Dedifferentiated amniotic fluid mesenchymal stem cell (primary cell): ENCODE measurements around the gene MYO10.
"Not testable (repeated sequence)": the region's sequence is repeated elsewhere in the genome, so short reads cannot be mapped to it uniquely, and the experiment has no call there.

Experiments
- DNase-seq: peaks from one replicate; pipeline ENCODE4 v3.0.0-alpha.2; 2016; ENCODE audit errors: extremely low spot score

The MYO10 gene

DNA sequence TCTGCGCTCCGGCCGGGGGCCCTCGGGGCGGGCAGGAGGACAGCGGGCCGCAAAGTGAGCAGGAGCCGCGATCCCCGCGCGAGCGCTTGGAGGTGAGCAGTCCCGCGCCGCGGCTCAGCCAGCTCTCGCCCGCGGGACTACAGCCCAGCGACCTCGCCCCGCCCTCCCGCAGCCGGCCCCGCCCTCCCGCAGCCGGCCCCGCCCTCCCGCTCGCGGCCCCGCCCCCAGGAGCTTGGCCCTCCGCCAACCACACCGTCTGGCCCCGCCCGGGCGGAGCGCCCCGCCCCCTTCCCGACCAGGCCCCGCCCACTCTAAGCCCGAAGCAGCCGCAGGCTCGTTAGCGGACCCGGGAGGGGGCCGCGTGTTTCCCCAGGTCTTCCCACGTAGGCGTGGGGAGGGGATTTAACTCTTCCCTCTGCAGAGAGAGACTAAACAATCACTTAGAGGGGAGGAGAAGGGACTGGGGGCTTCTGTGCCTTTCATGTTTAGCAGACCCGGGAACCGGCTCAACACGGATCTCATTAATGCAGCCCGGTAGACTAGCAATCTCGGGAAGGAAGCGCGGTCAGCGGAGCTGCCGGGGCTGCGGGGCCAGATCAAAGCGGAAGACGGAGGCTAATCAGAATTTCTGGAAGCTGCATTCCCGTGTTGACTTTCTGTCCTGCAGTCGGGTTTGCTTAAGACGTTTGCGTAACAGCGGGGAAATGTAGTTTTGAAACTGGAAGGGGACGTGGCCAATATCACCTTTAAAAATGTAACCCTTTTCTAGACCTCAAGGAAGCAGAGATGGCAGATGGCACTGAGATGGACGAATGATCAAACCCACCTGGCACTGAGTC is at the start of gene MYO10:
Gene MYO10 (minus strand): TSS at position 139 of the 839 bp plus-strand sequence. CDS start 480 bp downstream, outside the sequence.
- DNase-seq, result peak; percentile 56

DNA sequence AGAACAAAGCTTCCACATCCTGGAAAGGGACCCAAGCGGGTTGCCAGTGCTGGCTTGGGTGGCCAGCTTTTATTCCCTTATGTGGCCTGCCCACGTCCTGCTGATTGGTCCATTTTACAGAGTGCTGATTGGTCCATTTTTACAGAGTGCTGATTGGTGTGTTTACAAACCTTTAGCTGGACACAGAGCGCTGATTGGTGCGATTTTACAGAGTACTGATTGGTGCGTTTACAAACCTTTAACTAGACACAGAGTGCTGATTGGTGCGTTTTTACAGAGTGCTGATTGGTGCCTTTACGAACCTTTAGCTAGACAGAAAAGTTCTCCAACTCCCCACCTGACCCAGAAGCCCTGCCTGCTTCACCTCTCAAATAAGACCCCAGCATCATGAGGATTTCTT is 49.2 kb upstream of the MYO10 start:
- not testable (repeated sequence) for DNase-seq

- no peak for DNase-seq
These were observed 47.9 kb upstream of the MYO10 start for GRCh38 chr5:16983972-16984371.

DNA sequence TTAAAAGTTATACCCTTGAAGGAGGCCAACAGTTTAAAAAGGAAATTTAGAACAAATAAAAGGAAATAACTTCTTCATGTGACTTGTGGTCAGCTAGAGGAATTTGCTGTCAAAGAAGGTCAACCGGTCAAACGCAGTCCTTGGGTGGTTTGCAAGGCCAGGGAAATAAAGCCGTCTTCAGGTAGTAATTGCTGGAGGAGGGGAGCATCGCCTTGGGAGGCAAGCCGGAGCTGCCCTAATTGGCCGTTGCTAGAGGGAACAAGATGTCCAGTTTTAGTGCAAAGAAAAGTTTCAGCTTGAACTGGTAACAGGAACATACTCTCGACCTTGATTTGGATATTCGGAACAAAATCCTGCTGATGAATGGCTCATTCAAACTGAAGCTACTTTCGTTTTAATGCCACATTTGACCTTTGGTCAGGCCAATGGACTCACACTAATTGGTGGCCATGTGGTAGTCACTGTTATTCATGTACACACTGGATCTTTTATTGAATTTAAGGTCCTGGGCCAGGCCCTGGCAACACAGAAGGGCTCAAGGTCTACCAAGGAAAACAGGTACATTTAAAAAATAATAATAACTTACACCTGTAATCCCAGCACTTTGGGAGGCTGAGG is 47.0 kb upstream of the MYO10 start:
- no peak for DNase-seq

GRCh38 chr5:16981700-16982099 is 45.6 kb upstream of the MYO10 start:
- no peak for DNase-seq

GRCh38 chr5:16980983-16981382 is 44.9 kb upstream of the MYO10 start:
- no peak for DNase-seq

DNA sequence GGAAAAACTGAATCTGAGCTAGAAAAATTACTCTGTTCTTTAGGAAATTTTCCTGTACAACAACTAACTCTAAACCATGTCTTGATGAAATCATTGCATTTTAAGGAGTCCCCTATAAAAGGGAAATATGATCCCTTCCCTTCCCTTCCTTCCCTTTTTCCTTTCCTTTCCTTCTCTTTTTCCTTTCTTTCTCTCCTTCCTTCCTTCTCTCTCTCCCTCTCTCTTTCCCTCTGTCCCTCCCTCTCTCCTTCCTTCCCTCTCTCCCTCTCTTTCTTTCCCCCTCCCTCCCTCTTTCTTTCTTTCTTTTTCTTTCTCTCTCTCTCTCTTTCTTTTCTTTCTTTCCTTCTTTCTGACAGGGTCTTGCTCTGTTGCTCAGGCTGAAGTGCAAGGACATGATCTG is 42.2 kb upstream of the MYO10 start:
- no peak for DNase-seq

- no peak for DNase-seq
These were observed 40.5 kb upstream of the MYO10 start for GRCh38 chr5:16976625-16977008.

GRCh38 chr5:16975950-16976624 is 40.0 kb upstream of the MYO10 start:
- no peak for DNase-seq

DNA sequence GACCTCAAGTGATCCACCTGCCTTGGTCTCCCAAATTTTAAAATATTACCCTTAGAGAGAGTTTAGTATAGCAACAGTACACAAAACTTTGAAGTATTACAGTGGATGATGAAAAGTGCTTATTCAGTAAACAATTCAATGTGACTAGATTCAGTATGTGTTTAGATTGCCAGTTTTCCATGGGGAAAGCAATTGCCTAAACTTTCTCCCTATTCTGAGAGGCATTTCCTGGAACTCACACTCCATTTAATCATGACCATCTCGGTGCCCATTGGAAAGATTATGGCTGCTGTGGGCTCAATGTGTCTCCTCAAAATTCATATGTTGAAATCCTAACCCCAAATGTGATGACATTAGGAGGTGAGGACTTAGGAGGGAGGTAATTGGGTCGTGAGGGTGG is 38.9 kb upstream of the MYO10 start:
- no peak for DNase-seq

- no peak for DNase-seq
These were observed 34.7 kb upstream of the MYO10 start for GRCh38 chr5:16970826-16971225.

DNA sequence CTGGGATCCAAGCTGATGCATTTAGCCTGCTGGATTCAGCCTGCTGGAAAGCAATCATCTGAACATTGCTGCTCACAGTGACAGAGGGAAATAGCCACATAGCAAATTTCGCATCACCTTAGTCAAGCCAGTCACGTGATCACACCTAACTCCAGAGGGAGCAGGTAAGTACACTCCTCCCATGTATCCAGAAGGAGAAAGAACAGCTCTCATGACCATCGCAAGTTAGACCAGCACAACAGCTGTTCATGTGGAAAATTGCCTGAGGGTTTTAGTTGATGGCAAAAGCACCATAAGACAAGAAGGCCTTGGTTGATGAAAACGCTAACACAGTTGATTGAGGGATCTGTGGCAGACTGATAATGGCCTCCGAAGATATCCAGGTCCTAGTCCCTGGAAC is 34.2 kb upstream of the MYO10 start:
- no peak for DNase-seq

DNA sequence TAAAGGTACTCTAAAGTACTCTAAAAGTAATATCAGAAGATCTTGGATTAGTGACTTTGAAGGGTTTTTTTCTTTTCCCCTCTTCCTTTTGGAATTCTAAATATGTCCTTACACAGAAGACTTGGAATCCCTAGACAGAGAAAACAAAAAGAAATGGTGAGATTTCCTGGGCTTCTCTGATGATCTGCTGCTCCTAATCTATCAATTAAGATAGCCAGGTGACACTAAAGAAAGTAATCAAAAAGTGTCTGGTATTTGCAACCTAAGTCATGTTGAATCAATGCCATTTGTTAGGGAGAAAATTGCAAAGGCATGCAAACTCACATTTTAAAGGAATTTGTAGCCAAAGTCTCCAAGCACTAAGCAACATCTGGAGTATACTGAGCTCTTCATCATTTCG is 29.5 kb upstream of the MYO10 start:
- no peak for DNase-seq

DNA sequence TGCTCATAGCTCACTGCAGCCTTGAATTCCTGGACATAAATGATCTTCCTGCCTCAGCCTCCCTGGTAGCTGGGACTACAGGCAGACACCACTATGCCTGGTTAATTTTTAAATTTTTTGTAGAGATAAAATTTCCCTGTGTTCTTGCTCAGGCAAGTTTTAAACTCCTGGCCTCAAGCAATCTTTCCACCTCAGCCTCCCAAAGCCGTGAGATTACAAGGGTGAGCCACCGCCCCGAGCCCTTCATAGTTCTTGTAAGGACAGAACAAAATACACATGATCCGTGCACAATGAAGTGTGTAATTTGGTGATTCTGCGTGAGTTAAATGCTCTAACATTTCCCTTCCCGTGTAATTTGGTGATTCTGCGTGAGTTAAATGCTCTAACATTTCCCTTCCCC is 27.7 kb upstream of the MYO10 start:
- no peak for DNase-seq

DNA sequence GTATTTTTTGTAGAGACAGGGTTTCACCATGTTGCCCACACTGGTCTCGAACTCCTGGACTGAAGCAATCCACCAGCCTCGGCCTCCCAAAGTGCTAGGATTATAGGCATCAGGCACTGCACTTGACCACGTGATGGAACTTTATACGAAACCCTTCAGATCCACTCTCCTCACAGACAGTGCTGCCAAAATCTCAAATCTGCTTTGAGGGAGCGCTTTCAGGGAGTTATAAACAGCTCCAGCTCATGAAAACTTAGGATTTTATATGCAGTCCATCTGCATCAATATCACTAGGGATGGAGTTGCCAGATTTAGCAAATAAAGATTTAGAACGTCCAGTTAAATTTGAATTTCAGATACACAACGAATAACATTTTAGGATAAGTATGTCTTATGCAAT is 25.0 kb upstream of the MYO10 start:
- DNase-seq, result no peak

- DNase-seq, result peak; percentile 65
These were observed 21.5 kb upstream of the MYO10 start for GRCh38 chr5:16957304-16958196.

DNA sequence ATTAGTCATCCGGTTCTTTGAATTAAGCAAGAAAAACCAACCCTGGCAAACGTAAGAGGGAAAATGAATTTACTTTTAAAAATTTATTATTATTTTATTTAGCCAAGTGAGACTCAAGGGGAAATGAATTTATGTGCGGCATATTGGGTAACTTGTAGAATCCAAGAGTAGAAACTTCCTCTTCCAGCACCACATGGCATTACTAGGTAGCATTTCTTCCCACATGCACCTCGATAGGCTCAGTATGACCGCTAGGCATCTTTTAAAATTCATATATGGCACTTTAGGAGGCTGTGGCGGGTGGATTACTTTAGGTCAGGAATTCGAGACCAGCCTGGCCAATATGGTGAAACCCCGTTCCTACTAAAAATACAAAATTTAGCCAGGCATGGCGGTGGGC is 17.6 kb upstream of the MYO10 start:
- no peak for DNase-seq

GRCh38 chr5:16952968-16953671 is 17.0 kb upstream of the MYO10 start:
- DNase-seq, result no peak

DNA sequence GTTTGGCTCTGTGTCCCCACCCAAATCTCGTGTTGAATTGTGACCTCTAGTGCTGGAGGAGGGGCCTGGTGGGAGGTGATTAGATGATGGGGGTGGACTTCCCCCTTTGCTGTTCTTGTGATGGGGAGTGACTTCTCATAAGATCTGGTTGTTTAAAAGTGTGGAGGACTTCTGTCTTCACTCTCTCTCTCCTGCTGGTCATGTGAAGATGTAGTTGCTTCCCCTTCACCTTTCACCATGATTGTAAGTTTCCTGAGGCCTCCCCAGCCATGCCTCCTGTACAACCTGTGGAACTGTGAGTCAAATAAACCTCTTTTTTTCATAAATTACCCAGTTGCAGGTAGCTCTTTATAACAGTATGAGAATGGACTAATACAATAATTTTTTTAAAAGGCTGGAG is 10.6 kb upstream of the MYO10 start:
- DNase-seq, result no peak

GRCh38 chr5:16944816-16945562 is 8.9 kb upstream of the MYO10 start:
- no peak for DNase-seq
